Measurements from ENCODE around the gene ERGIC1. TPM values are rescaled to one million over a fixed set of nuclear protein-coding genes. Genes with fewer than 3 reads are reported as not detected.

Gene ERGIC1
- total RNA-seq, 2 donors from 2014 or later = 228 to 380 TPM

- Histone ChIP-seq H3K9me3 (no peaks in the 10 kb centered on the region), H3K4me3 (no peak overlapping the region), H3K27ac (no peak overlapping the region), H3K27me3 (replicated peaks; ENCODE audit: insufficient read depth) (no peaks in the 10 kb centered on the region), H3K4me1 (replicated peaks) (peaks cover 3% of the 10 kb centered on the region), H3K36me3 (peaks cover 0 to 3% of the 10 kb centered on the region in 2 donors)
- intact Hi-C loops (cut with DNase I) = no loop called here
- no peak for DNase-seq (ENCODE audit: low spot score)
- no peak for TF ChIP-seq POLR2A (IDR thresholded peaks at IDR 0.05)
- TF ChIP-seq POLR2AphosphoS5 (IDR thresholded peaks at IDR 0.05) = no peak
- TF ChIP-seq, protein P1, sequence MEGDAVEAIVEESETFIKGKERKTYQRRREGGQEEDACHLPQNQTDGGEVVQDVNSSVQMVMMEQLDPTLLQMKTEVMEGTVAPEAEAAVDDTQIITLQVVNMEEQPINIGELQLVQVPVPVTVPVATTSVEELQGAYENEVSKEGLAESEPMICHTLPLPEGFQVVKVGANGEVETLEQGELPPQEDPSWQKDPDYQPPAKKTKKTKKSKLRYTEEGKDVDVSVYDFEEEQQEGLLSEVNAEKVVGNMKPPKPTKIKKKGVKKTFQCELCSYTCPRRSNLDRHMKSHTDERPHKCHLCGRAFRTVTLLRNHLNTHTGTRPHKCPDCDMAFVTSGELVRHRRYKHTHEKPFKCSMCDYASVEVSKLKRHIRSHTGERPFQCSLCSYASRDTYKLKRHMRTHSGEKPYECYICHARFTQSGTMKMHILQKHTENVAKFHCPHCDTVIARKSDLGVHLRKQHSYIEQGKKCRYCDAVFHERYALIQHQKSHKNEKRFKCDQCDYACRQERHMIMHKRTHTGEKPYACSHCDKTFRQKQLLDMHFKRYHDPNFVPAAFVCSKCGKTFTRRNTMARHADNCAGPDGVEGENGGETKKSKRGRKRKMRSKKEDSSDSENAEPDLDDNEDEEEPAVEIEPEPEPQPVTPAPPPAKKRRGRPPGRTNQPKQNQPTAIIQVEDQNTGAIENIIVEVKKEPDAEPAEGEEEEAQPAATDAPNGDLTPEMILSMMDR (IDR thresholded peaks at IDR 0.05) = no peak
- 48% methylated on average over 3 of the region's 3 CpGs for WGBS
Observed at GRCh38 chr5:172956228-172956627, 122.2 kb downstream of the ERGIC1 start.

DNA sequence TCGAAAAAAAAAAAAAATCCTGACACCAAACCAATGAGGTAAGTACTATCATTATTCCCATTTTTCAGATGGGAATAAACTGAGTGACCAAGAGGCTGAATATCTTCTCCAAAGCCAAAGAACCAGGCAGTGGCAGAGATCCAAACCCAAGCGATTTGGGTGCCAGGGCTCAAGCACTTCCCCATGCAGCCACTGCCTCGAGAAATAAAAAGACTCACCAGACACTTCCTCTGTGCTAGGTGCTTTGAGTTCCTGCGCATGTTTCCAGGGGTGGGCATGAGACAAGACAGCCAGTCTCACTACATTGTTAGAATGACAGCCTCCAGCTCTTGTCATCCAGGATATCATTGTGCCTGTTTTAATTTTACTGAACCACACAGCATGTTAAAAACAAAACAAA is 122.9 kb downstream of the ERGIC1 start:
- DNase-seq (ENCODE audit: low spot score) = no peak
- Histone ChIP-seq H3K9me3 (no peaks in the 10 kb centered on the region), H3K36me3 (no peaks in the 10 kb centered on the region), H3K4me3 (no peak overlapping the region), H3K27ac (no peak overlapping the region), H3K27me3 (replicated peaks; ENCODE audit: insufficient read depth) (no peaks in the 10 kb centered on the region), H3K4me1 (replicated peaks) (peaks cover 3% of the 10 kb centered on the region)
- TF ChIP-seq, protein P1 (IDR thresholded peaks at IDR 0.05) = no peak
- TF ChIP-seq POLR2AphosphoS5 (IDR thresholded peaks at IDR 0.05) (no peak), POLR2A (IDR thresholded peaks at IDR 0.05) (no peak)
- WGBS = 69% methylated on average over 4 of the region's 4 CpGs
- intact Hi-C loops (cut with DNase I) = no loop called here

DNA sequence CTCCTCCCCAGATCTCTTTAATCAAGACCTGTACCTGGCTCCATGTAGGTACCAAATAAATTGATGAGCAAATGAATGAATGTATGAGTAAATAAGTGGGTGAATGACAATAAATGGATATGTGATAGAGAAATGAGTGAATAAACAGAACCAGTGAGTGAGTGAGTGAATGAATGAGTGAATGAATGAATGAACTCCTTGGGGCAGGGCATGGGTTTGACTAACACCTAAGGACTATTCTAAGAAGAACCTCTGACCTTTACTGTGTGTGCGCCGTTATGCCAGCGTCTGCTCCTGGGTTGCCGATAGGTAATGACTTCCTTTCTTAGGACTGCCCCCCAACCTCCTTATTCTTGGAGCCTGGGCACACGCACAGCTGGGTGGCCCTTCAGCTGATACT is 123.4 kb downstream of the ERGIC1 start:
- 69% methylated on average over 5 of the region's 5 CpGs for WGBS
- no peaks in the 10 kb centered on the region for H3K9me3 ChIP-seq
- H3K27ac ChIP-seq = no peak overlapping the region
- no peak for TF ChIP-seq POLR2AphosphoS5 (IDR thresholded peaks at IDR 0.05)
- TF ChIP-seq, protein P1 (IDR thresholded peaks at IDR 0.05) = no peak
- TF ChIP-seq POLR2A (IDR thresholded peaks at IDR 0.05) = no peak
- H3K36me3 ChIP-seq = no peaks in the 10 kb centered on the region
- no peak for DNase-seq (ENCODE audit: low spot score)
- H3K4me1 ChIP-seq (replicated peaks) = peaks cover 3% of the 10 kb centered on the region
- H3K27me3 ChIP-seq (replicated peaks; ENCODE audit: insufficient read depth) = no peaks in the 10 kb centered on the region
- no peak overlapping the region for H3K4me3 ChIP-seq
- intact Hi-C loops (cut with DNase I) = no loop called here

- Histone ChIP-seq H3K27ac (peak overlapping the region; percentile 73 to 74), H3K36me3 (no peaks in the 10 kb centered on the region), H3K27me3 (replicated peaks; ENCODE audit: insufficient read depth) (no peaks in the 10 kb centered on the region), H3K9me3 (no peaks in the 10 kb centered on the region), H3K4me3 (peak overlapping the region; percentile 52 to 62), H3K4me1 (replicated peaks) (peaks cover 3% of the 10 kb centered on the region)
- no peak for TF ChIP-seq POLR2AphosphoS5 (IDR thresholded peaks at IDR 0.05)
- TF ChIP-seq POLR2A (IDR thresholded peaks at IDR 0.05) = no peak
- TF ChIP-seq, protein P1 (IDR thresholded peaks at IDR 0.05) = no peak
- intact Hi-C loops (cut with DNase I) = no loop called here
- peak; percentile 47 for DNase-seq (ENCODE audit: low spot score)
- 4% methylated on average over 49 of the region's 54 CpGs for WGBS
Observed at GRCh38 chr5:172958331-172959046, 124.4 kb downstream of the ERGIC1 start.

Measured in prostate gland (tissue), 2 donors.